HG03460 (cell line): ENCODE measurements around the gene BLOC1S3.
"Not testable (repeated sequence)": the region's sequence is repeated elsewhere in the genome, so short reads cannot be mapped to it uniquely, and the experiment has no call there.

ENCODE experiments used
- ATAC-seq: cut with Tn5 transposase; IDR thresholded peaks from one replicate; pipeline ENCODE4 v1.9.1; 2021; ENCODE audit not compliant: unreplicated experiment

The BLOC1S3 gene

DNA sequence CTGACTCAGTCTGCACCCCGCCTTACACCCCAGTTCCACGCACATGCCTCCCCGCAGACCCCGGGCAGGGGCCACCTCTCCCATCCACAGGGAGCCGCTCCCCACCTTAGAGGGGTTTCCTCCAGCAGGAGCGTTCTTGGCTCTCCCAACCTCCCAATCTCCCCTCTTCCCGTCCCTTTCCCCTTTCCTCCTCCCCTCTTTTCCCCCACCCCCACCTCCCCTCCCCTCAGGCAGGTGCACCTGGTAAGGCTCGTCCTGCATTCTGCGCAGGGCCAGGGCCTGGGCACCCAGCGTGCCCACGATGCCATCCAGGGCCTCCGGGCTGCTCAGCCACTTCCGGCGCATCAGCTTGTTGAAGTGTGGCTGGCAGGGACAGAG lies 39.4 kb downstream of the BLOC1S3 start:
- no peak for ATAC-seq

DNA sequence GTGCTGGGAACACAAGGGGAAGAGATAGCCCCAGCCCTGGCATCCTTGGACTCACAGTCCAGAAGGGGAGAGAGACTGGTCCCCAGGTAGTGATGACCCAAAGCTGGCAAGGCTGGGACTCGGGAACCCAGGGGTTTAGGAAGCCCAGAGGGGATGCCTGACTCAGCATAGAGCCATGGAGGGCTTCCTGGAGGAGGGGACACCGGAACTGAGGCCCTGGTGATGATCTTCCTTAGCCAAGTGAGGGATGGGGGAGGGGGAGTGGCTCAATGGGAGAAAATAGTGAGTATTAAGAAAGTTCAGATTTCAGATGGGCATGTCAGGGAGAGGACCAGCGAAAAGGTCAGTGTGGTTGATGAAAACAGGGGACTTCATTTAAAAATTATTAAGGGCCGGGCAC lies 39.8 kb downstream of the BLOC1S3 start:
- no peak for ATAC-seq

DNA sequence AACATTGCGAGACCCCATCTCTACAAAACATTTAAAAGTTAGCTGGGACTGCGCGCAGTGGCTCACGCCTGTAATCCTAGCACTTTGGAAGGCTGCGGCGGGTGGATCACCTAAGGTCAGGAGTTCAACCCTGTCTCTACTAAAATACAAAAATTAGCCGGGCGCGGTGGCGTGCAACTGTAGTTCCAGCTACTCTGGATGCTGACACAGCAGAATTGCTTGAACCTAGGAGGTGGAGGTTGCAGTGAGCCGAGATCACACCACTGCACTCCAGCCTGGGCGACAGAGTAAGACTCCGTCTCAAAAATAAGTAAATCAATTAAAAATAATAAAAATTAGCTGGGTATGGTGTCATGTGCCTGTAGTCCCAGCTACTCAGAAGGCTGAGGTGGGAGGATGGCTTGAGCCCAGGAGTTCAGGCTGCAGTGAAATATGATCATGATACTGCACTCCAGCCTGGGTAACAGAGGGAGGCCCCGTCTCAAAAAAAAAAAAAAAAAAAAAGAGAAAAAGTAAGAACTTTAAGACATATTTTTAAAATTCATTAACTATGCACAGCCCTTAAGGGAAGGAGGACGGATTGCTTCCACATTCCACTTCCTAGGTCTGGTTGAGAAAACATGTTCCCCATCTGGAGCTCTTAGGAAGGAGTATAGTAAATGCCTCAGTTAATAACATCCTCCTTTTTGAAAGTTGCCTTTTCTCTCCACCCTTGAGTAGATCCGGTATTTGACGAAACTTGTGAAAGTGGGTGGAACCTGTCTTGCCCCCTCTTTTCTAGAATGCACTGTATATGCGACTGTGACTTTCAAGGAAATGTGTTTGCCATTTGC lies 40.5 kb downstream of the BLOC1S3 start:
- no peak for ATAC-seq

DNA sequence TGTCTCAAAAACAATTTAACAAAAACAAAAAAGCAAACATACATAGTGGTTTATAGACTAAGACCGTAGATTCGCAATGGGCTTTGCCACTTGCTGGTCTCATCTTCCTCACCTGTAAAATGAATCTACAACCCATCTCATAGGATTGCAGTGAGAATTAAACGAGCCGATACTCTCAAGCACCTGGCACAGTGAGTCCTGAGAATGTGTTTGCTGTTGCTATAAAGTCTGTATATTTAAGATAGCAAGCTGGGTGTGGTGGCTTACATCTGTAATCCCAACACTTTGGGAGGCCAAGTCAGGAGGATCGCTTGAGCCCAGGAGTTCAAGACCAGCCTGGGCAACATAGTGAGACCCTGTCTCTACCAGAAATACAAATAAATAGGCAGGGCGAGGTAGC lies 44.1 kb downstream of the BLOC1S3 start:
- no peak for ATAC-seq

DNA sequence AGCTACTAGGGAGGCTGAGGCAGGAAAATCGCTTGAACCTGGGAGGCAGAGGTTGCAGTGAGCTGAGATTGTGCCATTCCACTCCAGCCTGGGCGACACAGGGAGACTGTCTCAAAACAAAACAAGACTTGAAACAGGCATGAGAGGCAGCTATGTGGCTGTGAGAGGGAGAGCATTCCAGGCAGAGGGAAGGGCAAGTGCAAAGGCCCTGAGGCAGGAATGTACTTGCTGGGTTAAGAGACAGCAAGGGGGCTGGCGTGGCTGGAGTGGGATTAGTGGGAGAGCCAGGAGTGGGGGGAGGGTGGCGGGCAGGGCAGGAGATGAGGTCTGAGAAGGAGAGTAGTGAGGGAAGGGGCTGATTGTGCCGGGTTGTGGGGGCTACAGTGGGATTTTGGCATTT lies 45.3 kb downstream of the BLOC1S3 start:
- ATAC-seq: no peak

DNA sequence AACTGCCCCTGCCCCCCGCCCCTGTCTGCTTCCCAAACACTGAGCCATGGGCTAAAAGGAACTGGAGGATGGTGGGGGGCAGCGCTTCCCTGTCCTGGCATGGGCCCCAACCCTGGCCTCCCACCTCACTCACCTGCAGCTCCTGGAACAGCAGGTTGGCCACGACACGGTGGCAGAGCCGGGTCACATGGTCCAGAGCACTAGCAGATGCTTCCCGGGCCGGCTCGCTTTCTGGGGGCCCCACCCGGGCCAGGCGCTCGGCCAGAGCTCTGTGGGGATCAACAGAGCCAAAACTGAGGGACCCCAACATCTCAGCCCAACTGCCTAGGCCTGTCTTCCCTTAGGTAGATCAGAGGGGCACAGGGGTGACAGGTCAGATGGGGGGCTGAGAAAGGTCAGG lies 46.1 kb downstream of the BLOC1S3 start:
- no peak for ATAC-seq

DNA sequence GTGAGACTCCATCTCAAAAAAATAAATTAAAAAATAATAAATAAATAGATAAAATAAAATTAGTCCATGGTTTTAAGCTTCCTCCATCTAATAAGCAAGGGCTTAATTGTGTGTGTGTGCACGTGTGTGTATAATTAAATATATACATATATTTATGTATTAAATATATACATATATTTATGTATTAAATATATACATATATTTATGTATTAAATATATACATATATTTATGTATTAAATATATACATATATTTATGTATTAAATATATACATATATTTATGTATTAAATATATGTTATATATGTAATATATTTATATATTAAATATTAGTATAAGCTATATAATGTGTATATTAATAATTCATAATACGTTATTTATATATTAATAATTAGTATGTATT lies 50.5 kb downstream of the BLOC1S3 start:
- not testable (repeated sequence) for ATAC-seq
